ENCODE data around the gene ZNF567. TPM values are rescaled to one million over a fixed set of nuclear protein-coding genes. Genes with fewer than 3 reads are reported as not detected.

ZNF567 gene
- total RNA-seq = 1 to 10 TPM; 7.4 to 8.6 TPM

DNA sequence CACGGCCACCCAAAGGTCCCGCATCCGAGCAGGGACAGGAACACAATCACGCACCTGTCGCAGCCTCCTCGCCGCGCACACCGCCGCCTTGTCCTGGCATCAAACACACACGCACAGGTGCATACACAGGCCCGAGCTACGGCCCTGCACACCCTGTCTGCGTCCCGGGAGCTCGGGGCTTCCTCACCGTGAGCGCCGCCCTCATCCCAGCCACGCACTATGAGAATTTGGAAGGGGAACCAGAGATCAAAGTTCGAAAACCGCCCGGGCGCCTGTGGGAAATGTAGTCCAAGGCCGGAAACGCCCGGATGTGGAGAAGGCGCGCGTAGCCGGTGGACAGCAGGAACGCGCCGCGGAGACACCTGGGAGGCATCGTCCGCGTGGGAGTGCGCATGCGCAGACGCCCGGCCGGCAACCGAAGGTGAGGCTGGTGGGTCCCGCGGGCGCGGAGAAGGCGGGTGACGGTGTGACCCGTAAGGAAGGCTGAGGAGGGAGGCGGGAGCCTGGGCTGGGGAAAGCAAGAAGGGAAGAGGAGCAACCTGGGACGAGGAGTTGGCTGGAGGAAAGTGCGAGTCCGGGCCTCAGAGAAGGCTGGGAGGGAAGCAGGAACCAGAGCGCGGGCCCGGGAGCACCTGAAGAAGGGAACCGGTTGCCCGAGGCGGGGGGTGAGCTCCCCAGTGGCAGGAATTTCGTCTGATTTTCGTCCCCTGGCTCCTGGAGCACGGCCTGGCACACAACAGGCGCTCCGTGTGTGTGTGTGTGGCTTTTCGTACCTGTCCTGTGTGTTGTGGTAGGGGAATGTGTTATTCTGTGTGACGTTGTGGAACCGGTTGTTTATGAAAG is at the start of gene ZNF567:
ZNF567 (plus strand) TSS at position 399 of the 843 bp plus-strand sequence. CDS start 7,256 bp downstream, outside the sequence.
- peak within 1 kb of the TSS; percentile 99 for H3K4me3 Mint-ChIP-seq
- H3K4me1 Mint-ChIP-seq = peaks cover 27% of the 10 kb centered on the region
- DNase-seq (peak; percentile 99), ATAC-seq (peak; percentile 93)
- H3K36me3 Mint-ChIP-seq (ENCODE audit: low read depth) = peaks cover 68% of the 10 kb centered on the region
- CTCF ChIA-PET = interaction anchor here (0.5 to 0.7 kb wide), 2 partner anchors 36 to 176 kb away, joined by 3 read pairs; no protein-coding TSS in a partner anchor
- intact Hi-C loops (cut with DNase I, micrococcal nuclease) = loop anchor here (1.0 to 5.0 kb wide), 22 partner anchors 21 to 1090 kb away; partner anchors contain the start of genes ZNF260 (in 2 of the 2), ZNF345 (in 2 of the 2), ZNF461 (in 2 of the 2) and ZNF850 (in 2 of the 2)
- POLR2A ChIA-PET = interaction anchor here (0.6 to 1.1 kb wide), 3 partner anchors 13 to 717 kb away, joined by 3 to 4 read pairs (median 3); partner anchors contain the start of gene ZNF527
- H3K27me3 Mint-ChIP-seq = no peaks in the 10 kb centered on the region
- peak within 1 kb of the TSS; percentile 96 for H3K27ac Mint-ChIP-seq
- peaks cover 25% of the 10 kb centered on the region for H3K9me3 Mint-ChIP-seq (ENCODE audit: low read depth)

- H3K27ac Mint-ChIP-seq = no peak overlapping the region
- peaks cover 73% of the 10 kb centered on the region for H3K36me3 Mint-ChIP-seq (ENCODE audit: low read depth)
- H3K4me3 Mint-ChIP-seq = no peak overlapping the region
- ATAC-seq (no peak), DNase-seq (no peak)
- intact Hi-C loops (cut with DNase I, micrococcal nuclease) = no loop called here
- H3K9me3 Mint-ChIP-seq (ENCODE audit: low read depth) = peaks cover 54% of the 10 kb centered on the region
- POLR2A ChIA-PET = no interaction called here
- CTCF ChIA-PET = no interaction called here
- H3K27me3 Mint-ChIP-seq = no peaks in the 10 kb centered on the region
- no peaks in the 10 kb centered on the region for H3K4me1 Mint-ChIP-seq
Observed at GRCh38 chr19:36638862-36639510, 48.4 kb upstream of the ZNF567 start.

- H3K27ac Mint-ChIP-seq = no peak overlapping the region
- DNase-seq = no peak
- peaks cover 63% of the 10 kb centered on the region for H3K36me3 Mint-ChIP-seq (ENCODE audit: low read depth)
- ChIA-PET CTCF (interaction anchor here (0.5 kb wide), 1 partner anchor 281 kb away, joined by 3 read pairs; no protein-coding TSS in a partner anchor), POLR2A (no interaction called here)
- no peaks in the 10 kb centered on the region for H3K27me3 Mint-ChIP-seq
- ATAC-seq = no peak
- no peak overlapping the region for H3K4me3 Mint-ChIP-seq
- intact Hi-C loops (cut with DNase I, micrococcal nuclease) = no loop called here
- H3K9me3 Mint-ChIP-seq (ENCODE audit: low read depth) = peaks cover 26% of the 10 kb centered on the region
- no peaks in the 10 kb centered on the region for H3K4me1 Mint-ChIP-seq
Observed at GRCh38 chr19:36646746-36647145, 40.7 kb upstream of the ZNF567 start.

- CTCF ChIA-PET = no interaction called here
- Mint-ChIP-seq H3K4me3 (no peak overlapping the region), H3K27me3 (no peaks in the 10 kb centered on the region), H3K9me3 (ENCODE audit: low read depth) (peaks cover 32% of the 10 kb centered on the region), H3K4me1 (no peaks in the 10 kb centered on the region), H3K27ac (no peak overlapping the region), H3K36me3 (ENCODE audit: low read depth) (peaks cover 75% of the 10 kb centered on the region)
- POLR2A ChIA-PET = no interaction called here
- DNase-seq (no peak), ATAC-seq (no peak)
- intact Hi-C loops (cut with DNase I, micrococcal nuclease) = no loop called here
Observed at GRCh38 chr19:36652958-36653357, 34.5 kb upstream of the ZNF567 start.

DNA sequence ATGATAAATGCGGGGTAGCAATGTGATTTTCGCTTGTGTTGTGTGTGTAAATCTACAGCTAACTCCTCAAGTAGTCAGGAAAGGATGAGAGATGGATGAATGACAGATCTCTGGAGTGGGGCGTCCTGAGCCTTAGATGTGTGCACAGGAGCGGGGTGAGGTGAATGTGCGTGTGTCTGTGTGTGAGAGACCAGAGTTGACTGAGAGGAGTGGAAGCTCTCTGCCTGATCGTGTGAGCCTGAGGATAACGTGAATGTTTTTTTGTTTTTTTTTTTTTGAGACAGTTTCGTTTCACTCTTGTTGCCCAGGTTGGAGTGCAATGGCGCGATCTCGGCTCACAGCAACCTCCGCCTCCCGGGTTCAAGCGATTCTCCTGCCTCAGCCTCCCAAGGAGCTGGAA is 21.6 kb upstream of the ZNF567 start:
- POLR2A ChIA-PET = interaction anchor here (1.0 to 1.1 kb wide), 2 partner anchors 61 to 177 kb away, joined by 3 to 7 read pairs; partner anchors contain the start of genes ZNF382 and ZNF566
- ATAC-seq = no peak
- Mint-ChIP-seq H3K27me3 (no peaks in the 10 kb centered on the region), H3K4me3 (peak overlapping the region; percentile 98), H3K9me3 (ENCODE audit: low read depth) (peaks cover 35% of the 10 kb centered on the region), H3K36me3 (ENCODE audit: low read depth) (peaks cover 68% of the 10 kb centered on the region), H3K27ac (peak overlapping the region; percentile 99), H3K4me1 (peaks cover 26% of the 10 kb centered on the region)
- intact Hi-C loops (cut with DNase I, micrococcal nuclease) = loop anchor here (1.0 to 10.0 kb wide), 20 partner anchors 21 to 801 kb away; partner anchors contain the start of genes ZNF260 (in 2 of the 2), ZNF382 (in 2 of the 2), ZNF567 (in 2 of the 2) and ZFP14 (in 1 of the 2)
- no peak for DNase-seq
- CTCF ChIA-PET = interaction anchor here (1.0 kb wide), 1 partner anchor 9 kb away, joined by 3 read pairs; no protein-coding TSS in a partner anchor

- H3K4me1 Mint-ChIP-seq = peaks cover 26% of the 10 kb centered on the region
- peak overlapping the region; percentile 34 for H3K4me3 Mint-ChIP-seq
- H3K27ac Mint-ChIP-seq = no peak overlapping the region
- intact Hi-C loops (cut with DNase I, micrococcal nuclease) = loop anchor here in 1 of 2 experiments (5.0 to 10.0 kb wide), 2 partner anchors 549 to 646 kb away; partner anchors contain the start of gene ZNF383
- H3K36me3 Mint-ChIP-seq (ENCODE audit: low read depth) = peaks cover 72% of the 10 kb centered on the region
- CTCF ChIA-PET = no interaction called here
- ATAC-seq (no peak), DNase-seq (no peak)
- H3K9me3 Mint-ChIP-seq (ENCODE audit: low read depth) = peaks cover 45% of the 10 kb centered on the region
- no peaks in the 10 kb centered on the region for H3K27me3 Mint-ChIP-seq
- POLR2A ChIA-PET = no interaction called here
Observed at GRCh38 chr19:36668646-36669045, 18.8 kb upstream of the ZNF567 start.

GRCh38 chr19:36672368-36672767 is 15.0 kb upstream of the ZNF567 start:
- Mint-ChIP-seq H3K27me3 (no peaks in the 10 kb centered on the region), H3K9me3 (ENCODE audit: low read depth) (peaks cover 39% of the 10 kb centered on the region), H3K27ac (no peak overlapping the region), H3K36me3 (ENCODE audit: low read depth) (peaks cover 52% of the 10 kb centered on the region), H3K4me1 (peaks cover 14% of the 10 kb centered on the region), H3K4me3 (no peak overlapping the region)
- ATAC-seq (no peak), DNase-seq (no peak)
- ChIA-PET CTCF (interaction anchor here (0.6 kb wide), 1 partner anchor 73 kb away, joined by 4 read pairs; no protein-coding TSS in a partner anchor), POLR2A (no interaction called here)
- intact Hi-C loops (cut with DNase I, micrococcal nuclease) = no loop called here

GRCh38 chr19:36674201-36674600 is 13.2 kb upstream of the ZNF567 start:
- H3K4me1 Mint-ChIP-seq = peaks cover 2% of the 10 kb centered on the region
- ChIA-PET CTCF (no interaction called here), POLR2A (interaction anchor here (0.7 kb wide), 1 partner anchor 13 kb away, joined by 3 read pairs; no protein-coding TSS in a partner anchor)
- H3K27me3 Mint-ChIP-seq = no peaks in the 10 kb centered on the region
- H3K27ac Mint-ChIP-seq = no peak overlapping the region
- ATAC-seq (no peak), DNase-seq (no peak)
- no peak overlapping the region for H3K4me3 Mint-ChIP-seq
- peaks cover 59% of the 10 kb centered on the region for H3K36me3 Mint-ChIP-seq (ENCODE audit: low read depth)
- intact Hi-C loops (cut with DNase I, micrococcal nuclease) = no loop called here
- H3K9me3 Mint-ChIP-seq (ENCODE audit: low read depth) = peaks cover 41% of the 10 kb centered on the region

GRCh38 chr19:36679455-36679854 is 8.0 kb upstream of the ZNF567 start:
- Mint-ChIP-seq H3K36me3 (ENCODE audit: low read depth) (peaks cover 55% of the 10 kb centered on the region), H3K4me1 (no peaks in the 10 kb centered on the region), H3K4me3 (no peak overlapping the region), H3K27ac (no peak overlapping the region), H3K9me3 (ENCODE audit: low read depth) (peaks cover 35% of the 10 kb centered on the region), H3K27me3 (no peaks in the 10 kb centered on the region)
- no peak for DNase-seq
- intact Hi-C loops (cut with DNase I, micrococcal nuclease) = no loop called here
- CTCF ChIA-PET = no interaction called here
- no peak for ATAC-seq
- POLR2A ChIA-PET = no interaction called here

DNA sequence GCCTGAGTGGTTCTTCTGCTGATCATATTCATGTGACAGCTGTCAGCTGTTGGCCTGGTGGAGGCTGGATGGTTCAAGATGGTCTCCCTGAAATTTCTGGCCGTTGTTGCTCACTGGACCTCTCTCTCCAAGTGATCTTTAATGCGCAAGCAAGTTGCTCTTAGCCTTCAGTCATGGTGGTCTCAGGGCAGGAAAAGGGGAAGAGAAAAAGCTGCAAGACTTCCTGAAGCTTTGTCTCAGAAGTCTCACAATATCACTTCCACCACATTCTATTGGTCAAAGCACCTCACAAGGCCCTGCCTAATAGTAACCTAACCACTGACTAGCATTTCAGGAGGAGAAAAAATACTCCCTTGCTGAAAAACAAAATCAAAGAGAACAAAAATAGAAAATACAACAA is 1.6 kb upstream of the ZNF567 start:
- peaks cover 25% of the 10 kb centered on the region for H3K9me3 Mint-ChIP-seq (ENCODE audit: low read depth)
- peaks cover 27% of the 10 kb centered on the region for H3K4me1 Mint-ChIP-seq
- ChIA-PET POLR2A (no interaction called here), CTCF (no interaction called here)
- ATAC-seq = no peak
- H3K27ac Mint-ChIP-seq = no peak overlapping the region
- H3K36me3 Mint-ChIP-seq (ENCODE audit: low read depth) = peaks cover 66% of the 10 kb centered on the region
- intact Hi-C loops (cut with DNase I, micrococcal nuclease) = loop anchor here (2.0 to 5.0 kb wide), 9 partner anchors 19 to 1091 kb away; partner anchors contain the start of genes ZFP82 (in 1 of the 2), ZNF461 (in 1 of the 2), ZNF527 (in 1 of the 2) and ZNF570 (in 1 of the 2)
- H3K4me3 Mint-ChIP-seq = peak overlapping the region; percentile 99
- no peaks in the 10 kb centered on the region for H3K27me3 Mint-ChIP-seq
- DNase-seq = no peak
